GM19455 (cell line): ENCODE results near the gene TACR1.
"Not testable (repeated sequence)": the region's sequence is repeated elsewhere in the genome, so short reads cannot be mapped to it uniquely, and the experiment has no call there.

Experiments used
- ATAC-seq: cut with Tn5 transposase; IDR thresholded peaks from one replicate; pipeline ENCODE4 v1.9.1; 2021; ENCODE audit not compliant: unreplicated experiment

The TACR1 gene

DNA sequence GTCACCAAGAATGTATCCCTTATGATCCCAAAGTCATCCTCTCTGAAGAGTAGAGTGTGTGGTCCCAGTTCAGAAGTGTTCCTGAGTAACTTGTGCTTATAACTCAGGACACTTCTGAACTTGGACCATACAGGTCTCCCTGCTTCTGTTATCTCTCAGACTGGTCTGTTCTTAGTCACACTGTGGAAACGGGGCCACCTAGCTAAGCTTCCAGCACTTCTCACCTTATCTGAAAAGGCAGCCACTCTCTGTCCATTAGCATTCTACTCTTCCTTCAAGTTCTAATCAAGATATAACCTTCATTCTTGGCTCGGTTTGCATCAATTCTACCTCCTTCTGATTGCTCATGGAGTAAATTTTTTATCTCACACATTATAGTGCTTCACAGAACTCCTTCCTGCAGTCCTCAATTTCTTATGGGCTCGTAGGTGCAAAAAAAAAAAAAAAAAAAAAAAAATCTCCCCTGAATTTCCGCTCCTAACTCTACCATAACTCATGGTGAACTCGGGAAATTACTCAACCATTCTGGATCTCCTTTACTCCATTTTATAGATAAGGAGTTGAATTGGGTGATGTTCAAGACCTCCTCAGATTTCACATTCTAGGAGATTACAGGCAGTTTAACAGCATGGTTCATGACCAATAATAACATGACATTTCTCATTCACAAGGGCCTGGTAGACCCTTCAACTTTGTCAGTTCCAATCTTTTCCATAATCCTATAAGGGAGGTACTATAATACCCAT lies 108.4 kb downstream of the TACR1 start:
- ATAC-seq = no peak

DNA sequence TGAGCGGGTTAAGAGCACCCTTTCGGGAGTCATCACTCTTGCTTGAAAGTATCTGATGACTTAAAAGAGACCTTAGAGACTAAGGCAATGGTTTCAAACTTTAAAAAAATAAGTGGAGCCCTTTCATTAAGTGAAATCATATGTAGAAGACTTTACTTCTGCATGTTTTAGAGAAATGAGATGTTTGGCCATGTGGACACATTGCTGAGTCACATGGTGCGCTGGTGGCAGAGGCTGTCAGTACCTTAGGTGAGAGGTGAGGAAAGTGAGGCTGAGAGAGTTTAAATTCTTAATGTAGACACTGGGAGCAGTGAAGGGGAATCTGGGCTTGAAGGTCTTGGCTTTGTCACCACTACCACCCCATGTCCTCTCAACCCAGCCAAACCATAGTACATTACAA lies 109.8 kb downstream of the TACR1 start:
- ATAC-seq = no peak

DNA sequence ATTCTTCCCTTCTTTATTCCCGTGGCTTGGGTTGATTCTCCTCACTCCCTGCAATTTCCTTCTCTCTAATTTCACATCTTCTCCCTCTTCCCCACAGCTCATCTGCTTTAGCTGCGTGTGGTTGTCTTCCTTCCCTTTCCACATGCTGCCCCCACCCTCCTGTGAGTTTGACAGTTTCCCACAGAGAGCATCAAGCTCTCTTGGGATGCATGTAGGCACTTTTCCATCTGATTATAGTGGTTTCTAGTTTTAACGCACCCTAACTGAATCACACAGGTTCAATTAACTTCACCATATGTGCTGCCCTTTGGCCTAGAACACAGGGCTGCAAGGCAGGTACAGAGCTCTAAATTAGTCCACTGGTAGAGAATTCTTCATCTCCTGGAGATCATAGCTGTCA lies 110.5 kb downstream of the TACR1 start:
- no peak for ATAC-seq

DNA sequence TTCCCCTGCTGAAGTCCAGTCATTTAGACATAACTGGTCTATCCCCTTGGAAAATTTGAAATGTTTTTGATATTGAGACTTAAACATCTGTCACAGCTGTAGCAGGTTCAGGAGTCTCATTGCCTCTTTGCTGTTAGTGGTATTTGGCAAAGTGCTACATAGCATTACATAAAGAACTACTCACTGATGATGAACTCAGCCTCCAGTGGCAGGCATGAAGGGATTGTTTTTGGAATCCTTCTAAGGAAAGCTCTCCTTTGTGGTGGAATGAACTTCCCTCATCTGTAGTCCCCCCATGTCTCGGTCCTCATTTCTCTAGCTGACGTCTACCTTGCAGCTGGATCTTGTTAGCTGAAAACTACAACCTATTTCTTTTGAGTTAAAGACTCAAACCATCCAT lies 111.6 kb downstream of the TACR1 start:
- no peak for ATAC-seq

DNA sequence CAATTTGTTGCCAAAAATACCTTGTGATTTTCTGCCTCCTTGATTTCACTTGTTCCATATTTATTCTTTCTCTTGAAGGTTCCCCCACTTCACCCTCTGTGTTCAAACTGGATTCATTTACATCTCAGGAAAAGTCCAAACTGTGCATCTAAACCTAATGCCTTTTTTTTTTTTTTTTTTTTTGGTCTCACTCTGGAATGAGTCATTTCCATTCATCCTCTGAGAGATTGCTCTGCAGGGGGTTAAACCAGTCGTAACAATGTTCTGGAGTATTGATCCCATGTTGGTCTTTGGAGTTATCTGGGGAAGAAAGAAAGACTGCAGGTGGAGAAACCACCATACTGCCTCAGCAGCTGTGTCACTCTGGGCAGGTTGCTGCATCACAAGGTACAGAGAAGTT lies 119.7 kb downstream of the TACR1 start:
- no peak for ATAC-seq

DNA sequence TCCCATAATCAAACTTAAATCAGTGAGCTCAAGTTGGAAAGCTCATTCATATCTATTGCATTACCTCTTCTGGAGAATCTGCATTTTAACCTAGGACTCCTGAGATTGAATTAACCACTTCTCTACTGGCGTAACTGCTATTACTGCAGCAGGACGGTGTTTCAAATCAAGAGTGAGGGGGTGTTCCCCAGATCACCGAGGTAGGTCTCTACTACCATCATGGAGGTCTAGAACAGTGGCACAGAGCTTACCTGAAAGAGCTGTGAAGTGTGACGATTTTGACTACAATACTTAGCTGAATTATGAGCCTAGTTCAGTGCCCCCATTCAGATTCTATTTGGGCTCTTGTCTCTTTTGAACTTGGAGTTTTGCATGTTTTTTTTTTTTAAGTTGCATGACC lies 121.4 kb downstream of the TACR1 start:
- ATAC-seq = no peak

DNA sequence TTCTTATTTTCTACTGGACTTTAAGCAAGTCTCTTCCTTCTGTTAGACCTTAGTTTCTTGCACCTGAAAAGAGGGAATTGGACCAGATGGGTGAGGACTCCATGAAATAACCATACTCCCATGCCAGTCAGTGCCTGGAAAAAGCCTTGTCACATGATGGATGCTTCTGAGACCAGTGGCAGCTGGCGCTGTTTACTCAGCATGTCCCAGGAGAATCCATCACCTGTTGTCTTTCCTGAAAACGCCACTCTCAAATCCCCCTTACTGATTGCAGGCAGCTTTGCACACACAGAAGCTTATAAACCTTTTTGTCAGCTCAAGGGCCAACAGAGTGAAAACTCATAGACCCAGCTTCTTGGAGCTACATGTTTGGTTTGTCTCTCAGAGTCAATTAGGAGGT lies 123.2 kb downstream of the TACR1 start:
- ATAC-seq = no peak

DNA sequence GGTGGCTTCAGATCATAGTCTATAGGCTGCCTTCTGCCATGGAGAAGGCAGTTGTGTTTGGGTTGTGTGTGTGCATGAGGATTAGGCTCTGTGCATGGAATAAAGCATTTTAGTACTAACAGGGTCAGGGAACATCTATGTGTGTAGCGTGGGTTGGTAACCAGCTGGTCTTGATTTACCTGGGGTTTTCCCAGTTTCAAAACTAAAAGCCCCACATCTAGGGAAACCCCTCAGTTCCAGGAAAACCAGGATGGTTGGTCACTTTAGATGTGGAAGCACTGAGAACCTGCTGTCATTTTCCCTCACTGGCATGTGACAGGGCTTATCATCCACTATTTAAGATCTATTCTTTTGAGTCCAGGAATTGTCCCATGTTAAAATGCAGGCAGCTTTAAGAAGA lies 124.6 kb downstream of the TACR1 start:
- ATAC-seq = no peak

DNA sequence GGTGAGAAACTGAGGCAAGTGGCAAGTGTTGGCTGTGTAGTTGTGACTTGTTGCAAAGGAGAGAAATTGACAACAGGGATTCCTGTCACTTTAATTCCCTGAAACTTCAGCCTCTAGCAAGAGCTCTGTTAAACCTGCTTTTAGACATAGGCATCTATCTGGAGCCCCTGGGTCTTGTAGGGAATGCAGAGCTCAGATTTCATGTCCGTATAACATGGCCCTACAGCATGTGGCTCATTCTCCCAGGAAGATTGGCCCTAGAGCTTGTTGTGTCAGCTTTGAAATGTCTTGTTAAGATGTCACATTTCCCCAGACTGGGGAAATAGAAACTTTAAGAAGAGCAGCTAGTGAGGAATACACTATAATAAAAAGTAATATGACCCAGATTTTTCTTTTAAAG lies 125.1 kb downstream of the TACR1 start:
- no peak for ATAC-seq

DNA sequence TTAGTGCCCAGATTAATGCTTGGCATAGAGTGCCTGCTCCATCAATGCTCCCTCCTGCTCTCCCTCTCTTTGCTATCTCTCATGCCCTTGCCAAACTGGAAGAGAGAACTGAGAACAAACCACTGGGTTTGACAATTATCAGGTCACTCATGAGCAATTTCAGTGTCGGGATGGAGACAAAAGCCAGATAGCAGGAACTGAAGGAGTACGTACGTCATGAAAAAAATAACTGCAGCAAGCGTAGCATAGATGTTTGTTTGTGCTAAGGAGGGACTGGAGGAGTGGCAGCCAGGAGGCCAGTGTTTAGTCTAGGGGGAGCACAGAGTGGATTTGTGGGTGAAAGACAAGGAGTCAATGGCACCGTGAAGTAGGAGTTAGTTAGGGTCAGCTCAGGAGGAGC lies 127.6 kb downstream of the TACR1 start:
- no peak for ATAC-seq

DNA sequence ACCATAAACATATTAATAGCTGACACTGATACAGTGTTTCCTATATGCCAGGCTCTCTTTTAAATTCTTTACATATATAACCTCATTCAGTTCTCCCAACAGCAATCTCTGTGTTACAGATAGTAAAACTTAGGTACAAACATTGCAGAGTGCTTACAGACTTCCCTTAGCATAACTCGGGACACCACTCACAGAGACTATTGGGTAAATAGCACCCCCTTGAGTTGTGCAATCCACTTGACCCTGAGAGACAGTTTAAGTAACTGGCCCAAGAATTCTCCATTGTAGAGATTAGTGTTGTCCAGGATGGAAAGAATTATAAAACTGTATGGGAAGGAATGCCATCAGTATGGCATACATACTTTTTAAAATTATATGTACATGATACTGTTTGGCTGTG lies 130.8 kb downstream of the TACR1 start:
- no peak for ATAC-seq

DNA sequence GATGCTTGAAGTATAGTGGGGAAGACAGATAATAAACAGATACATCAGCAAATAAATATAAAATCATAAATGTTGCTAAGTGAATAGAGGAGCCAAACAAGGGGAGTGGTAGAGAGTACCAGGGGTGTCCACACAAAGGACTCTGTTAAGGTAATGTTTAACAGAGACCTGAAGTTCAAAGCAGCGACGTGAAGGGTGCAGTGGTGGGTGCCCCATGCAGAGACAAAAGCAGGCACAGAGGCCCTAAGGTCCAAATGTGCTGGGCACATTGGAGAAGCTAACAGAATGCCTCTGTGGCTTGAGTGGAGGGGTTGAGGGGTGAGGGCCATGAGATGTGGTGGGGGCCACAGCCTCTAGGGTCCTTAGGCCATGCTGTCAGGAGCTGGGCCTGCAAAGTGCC lies 131.8 kb downstream of the TACR1 start:
- ATAC-seq = no peak

DNA sequence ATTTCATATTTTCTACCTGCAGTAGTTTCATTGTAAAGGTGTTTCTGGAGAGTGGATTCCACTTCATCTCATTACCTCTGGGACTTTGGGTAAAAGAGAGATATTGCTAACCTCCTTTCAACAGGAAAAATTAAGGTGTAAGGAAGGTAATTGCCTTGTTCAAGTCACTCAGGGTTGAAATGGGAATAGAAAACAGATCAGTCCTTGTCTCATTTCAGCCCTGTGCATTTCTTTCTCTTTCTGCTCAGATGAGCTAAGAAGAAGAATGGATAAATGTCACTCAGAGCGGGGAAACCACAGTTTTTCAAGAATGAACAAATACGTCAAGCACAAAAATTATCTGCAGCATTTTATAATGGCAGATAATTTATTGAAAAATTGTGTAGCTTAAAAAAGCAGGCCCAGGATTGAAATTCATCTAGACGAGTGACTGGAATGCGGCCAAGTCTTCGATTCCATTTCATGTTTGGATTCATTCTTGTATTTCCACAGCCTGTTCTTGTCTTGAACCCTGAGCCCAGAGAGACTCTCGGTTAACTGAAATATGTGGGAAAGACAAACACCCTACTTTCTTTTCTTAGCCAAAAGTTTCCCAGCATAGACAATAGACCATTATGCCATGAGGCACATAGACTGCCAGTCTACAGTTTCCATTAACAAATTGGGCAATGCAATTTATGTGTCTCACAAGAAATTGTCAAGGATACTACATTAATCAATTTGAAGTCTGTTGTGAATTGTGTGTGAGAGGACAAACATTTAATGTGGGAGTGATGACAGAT lies 133.0 kb downstream of the TACR1 start:
- no peak for ATAC-seq

DNA sequence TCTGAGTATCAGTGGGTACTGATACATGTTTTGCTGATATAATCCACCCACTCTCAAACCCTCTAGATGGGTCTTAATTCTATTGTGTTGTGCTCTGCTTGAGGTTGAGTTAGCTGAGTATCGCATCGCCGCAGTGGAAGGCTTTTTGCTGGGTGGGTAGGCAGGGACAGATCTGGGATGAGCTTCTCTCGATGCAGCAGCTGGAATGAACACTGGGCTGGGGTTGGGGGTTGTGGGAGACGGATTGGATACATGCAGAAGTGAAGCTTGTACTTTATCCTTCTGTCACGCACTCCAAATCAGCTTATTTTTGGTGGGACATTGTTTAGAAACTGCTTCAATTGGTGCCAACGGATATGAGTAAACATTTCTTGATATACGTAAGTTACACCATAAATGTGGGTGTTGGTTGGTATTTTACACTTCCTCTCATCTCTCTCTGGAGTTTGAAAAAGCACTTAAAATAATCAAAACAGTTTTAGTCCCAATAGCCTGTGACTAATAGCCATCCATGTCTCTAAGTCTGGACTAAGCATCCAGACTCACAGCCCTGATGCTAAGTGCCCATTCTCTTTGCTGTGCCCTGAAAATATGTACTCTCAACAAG lies 133.8 kb downstream of the TACR1 start:
- ATAC-seq = no peak

DNA sequence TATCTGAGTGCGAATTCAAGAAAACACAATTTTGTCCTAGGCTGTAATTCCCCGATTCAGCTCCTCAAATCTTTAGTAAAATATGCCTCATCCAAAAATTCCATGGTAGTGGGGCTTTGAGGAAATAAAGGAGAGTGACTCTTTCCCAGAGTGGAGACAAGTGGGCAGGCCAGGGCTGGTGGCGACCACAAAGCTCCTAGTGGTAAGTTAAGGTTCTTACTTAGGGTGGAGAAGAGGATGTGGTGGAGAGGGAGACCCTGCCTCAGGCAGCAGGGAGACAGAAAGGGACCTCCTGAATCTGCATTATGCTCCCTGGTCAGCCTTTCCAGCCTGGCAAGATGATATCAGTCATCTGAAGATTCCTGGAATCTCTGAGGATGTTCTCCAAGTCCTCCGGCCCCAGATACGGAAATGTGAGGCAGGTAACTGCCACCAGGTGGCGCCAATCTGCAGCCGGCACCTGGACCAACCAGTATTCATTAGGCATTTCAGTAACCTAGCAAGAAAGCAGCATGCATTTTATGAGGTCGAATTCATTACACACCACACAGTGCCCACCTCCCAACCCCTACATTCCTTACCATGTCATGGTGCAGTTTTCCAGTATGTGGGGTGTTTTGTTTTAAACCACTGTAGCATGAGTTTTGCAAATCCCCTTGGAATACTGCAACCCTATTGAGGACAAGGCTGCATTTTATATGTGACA lies 134.5 kb downstream of the TACR1 start:
- ATAC-seq = peak; percentile 81

DNA sequence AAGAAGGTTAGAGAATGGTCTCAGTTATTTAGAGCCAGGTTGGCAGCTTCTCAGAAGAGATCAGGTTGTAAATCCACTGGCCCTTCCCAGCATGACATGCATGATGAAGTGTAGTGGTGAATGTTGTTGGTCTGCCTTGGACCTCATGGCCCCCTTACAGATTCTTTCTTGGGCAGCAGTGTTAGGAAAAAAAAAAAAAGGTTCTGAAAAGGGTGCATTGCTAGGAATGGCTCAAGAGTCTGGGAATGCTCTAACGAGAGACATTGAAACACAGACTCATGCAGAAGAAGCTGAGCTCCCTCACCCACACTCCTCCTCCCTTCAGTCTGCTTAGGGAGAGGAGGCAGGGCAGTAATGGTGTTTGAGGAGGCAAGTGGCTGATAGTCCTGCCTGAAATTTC lies 135.4 kb downstream of the TACR1 start:
- no peak for ATAC-seq

DNA sequence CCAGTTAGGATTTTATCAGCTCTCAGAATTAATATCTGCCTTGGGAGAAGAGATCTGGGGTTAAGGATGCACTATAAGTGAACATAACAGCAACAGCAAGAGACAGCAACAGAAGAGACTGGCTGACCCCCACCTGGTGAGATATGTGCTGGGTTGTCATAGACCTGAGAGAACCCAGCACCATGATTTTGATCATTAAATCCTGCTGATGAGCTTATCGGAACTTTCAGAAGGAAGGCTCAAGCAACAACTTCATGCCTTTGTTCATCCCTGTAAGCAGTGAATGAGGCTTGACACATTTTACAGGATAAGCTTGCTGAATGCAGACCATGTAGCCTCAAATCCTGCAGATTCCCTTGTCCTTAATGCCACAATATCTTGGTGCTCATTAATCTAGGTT lies 140.9 kb downstream of the TACR1 start:
- no peak for ATAC-seq

DNA sequence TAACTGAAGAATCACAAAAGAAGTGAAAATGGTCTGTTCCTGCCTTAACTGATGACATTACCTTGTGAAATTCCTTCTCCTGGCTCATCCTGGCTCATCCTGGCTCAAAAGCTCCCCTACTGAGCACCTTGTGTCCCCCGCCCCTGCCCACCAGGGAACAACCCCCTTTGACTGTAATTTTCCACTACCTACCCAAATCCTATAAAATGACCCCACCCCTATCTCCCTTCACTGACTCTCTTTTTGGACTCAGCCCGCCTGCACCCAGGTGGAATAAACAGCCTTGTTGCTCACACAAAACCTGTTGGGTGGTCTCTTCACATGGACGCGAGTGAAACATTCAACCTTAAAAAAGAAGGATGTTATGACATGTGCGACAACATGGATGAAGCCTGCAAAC lies 142.2 kb downstream of the TACR1 start:
- ATAC-seq = not testable (repeated sequence)

DNA sequence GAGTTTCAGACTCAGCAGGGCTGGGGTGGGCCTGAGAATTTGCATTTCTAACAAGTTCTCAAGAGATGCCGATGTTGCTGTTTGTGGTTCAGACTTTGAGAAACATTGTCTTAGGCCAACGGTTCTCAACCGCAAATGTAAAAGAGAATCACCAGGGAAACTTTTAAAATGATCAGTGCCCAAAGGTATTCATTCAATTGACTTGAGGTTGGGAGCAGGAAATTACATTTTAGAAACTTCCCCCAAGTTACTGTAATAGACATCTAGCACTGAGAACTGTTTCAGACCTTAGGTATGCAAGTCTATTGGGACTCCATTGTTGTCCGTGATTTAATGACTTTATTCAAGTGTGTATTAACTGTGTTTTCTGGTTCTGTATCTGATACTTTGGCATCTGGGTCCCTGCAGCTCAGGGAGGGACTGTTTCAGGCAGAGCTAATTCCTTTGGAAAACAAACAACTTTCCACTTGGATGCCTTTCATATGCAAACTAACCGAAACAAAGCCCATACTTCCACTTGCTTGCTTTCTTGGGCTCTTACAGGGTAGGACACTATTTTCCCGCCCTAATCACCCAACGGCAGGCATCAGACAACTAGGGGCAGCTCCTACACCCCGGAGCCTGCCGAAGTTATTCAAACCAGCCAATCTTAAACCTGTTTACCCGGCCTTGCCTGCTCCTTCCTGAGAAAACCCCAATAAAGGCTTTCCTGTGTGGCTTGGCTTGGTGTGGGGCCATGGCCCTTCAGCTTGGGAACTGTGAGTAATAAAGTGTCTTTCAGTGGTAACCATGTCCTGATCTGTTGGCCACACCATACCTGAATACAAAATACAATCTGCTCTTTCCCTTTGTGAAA lies 143.3 kb downstream of the TACR1 start:
- ATAC-seq = peak; percentile 80

DNA sequence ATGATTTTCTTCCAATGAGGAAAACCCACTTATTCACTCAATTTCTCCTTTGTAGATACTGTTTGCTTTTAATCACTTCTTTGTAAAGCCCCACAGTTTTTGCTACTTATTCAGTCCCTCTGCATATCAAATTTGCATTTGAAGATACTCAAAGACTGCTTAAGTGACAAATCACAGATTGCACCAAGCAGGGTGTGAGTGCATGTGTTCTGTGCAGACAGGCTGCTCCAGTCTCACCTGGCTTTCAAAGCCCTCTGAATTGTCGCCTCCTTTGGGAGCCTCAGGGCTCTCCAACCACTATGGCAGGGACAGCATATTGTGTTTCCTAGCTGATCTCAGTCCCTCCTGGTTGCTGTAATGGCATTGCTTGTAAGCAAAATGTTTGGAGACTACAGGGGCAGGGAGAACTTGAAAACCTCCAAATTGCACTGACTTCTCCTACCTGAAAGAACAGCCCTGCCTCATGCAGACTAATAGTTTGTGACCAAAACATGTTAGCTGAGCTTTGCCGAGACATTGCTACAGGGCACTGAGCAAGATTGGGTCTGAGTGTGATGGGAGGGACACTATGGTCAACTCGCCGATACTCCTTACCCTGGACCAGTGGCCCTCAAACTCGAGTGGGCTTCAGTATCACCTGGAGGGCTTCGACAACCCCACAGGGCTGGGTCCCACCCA lies 144.0 kb downstream of the TACR1 start:
- ATAC-seq = peak; percentile 14
